Neural cell (in vitro differentiated cells): ENCODE results near the gene DNER. TPM values are rescaled to one million over a fixed set of nuclear protein-coding genes. Genes with fewer than 3 reads are reported as not detected.

ENCODE experiments used
- H2AFZ ChIP-seq: fragments of 200-600, 300-800 bp; sonication (generic), shearing (Covaris generic); 2 replicates; pipeline ENCODE4 v1.6.0; 2014; ENCODE audit warnings: low read depth, mild to moderate bottlenecking, antibody characterized with exemption, low read length, moderate library complexity
- H3F3A ChIP-seq: fragments of 200-600 bp; shearing (Covaris generic); 2 replicates; pipeline ENCODE4 v1.6.1; 2016; ENCODE audit warnings: mild to moderate bottlenecking, moderate library complexity, mixed read lengths, antibody characterized with exemption, low read length; ENCODE audit not compliant: insufficient read depth, poor library complexity, severe bottlenecking
- H3K27ac ChIP-seq: fragments of 200-600, 300-800 bp; sonication (generic), shearing (Covaris generic); 2 replicates; pipeline ENCODE4 v1.5.1; 2014; ENCODE audit warnings: mild to moderate bottlenecking, low read length, moderate library complexity
- H3K27me3 ChIP-seq: fragments of 300-800, 200-600 bp; sonication (generic), shearing (Covaris generic); 2 replicates; pipeline ENCODE4 v1.6.0; 2014; ENCODE audit warnings: mild to moderate bottlenecking, low read depth, low read length, moderate library complexity; ENCODE audit not compliant: insufficient read depth
- H3K36me3 ChIP-seq: fragments of 300-800, 200-600 bp; sonication (generic), shearing (Covaris generic); 2 replicates; pipeline ENCODE4 v1.5.1; 2014; ENCODE audit warnings: mild to moderate bottlenecking, antibody characterized with exemption, low read length, moderate library complexity; ENCODE audit not compliant: insufficient read depth
- H3K4me2 ChIP-seq: fragments of 300-800, 200-600 bp; sonication (generic), shearing (Covaris generic); 2 replicates; pipeline ENCODE4 v1.6.0; 2014; ENCODE audit warnings: mild to moderate bottlenecking, low read length
- H3K4me3 ChIP-seq: fragments of 300-800, 200-600 bp; sonication (generic), shearing (Covaris generic); 2 replicates; pipeline ENCODE4 v1.5.1; 2014; ENCODE audit warnings: mild to moderate bottlenecking, low read length, moderate library complexity
- H3K79me2 ChIP-seq: fragments of 200-600 bp; shearing (Covaris generic); replicated peaks from 2 replicates; pipeline ENCODE4 v1.6.0; 2014; ENCODE audit warnings: mild to moderate bottlenecking, low read length, moderate library complexity; ENCODE audit not compliant: insufficient read depth
- H3K9ac ChIP-seq: fragments of 300-800, 200-600 bp; sonication (generic), shearing (Covaris generic); 2 replicates; pipeline ENCODE4 v1.6.1; 2016; ENCODE audit warnings: mild to moderate bottlenecking, low read length, mixed read lengths
- H3K9me2 ChIP-seq: fragments of 200-600 bp; shearing (Covaris generic); 2 replicates; pipeline ENCODE4 v1.6.1; 2016; ENCODE audit warnings: mild to moderate bottlenecking, low read length, mixed read lengths; ENCODE audit not compliant: insufficient read depth
- H3K9me3 ChIP-seq: fragments of 200-600, 300-800 bp; sonication (generic), shearing (Covaris generic); 2 replicates; pipeline ENCODE4 v1.6.1; 2016; ENCODE audit warnings: mild to moderate bottlenecking, mixed run types, low read length, moderate library complexity, mixed read lengths
- H4K20me1 ChIP-seq: fragments of 200-600 bp; shearing (Covaris generic); 2 replicates; pipeline ENCODE4 v1.6.1; 2016; ENCODE audit warnings: mild to moderate bottlenecking, mixed run types; ENCODE audit not compliant: insufficient read depth
- CTCF ChIP-seq: fragments of 450-650 bp; IDR thresholded peaks from 2 replicates; pipeline ENCODE4 v1.5.1; 2014; ENCODE audit warnings: antibody characterized with exemption, mild to moderate bottlenecking, moderate library complexity; ENCODE audit not compliant: poor library complexity, severe bottlenecking
- EP300 ChIP-seq: fragments of 450-650 bp; conservative IDR thresholded peaks from 2 replicates; pipeline ENCODE4 v1.6.1; 2014; ENCODE audit warnings: antibody characterized with exemption, mild to moderate bottlenecking, moderate library complexity; ENCODE audit not compliant: poor library complexity, severe bottlenecking
- EZH2 ChIP-seq: fragments of 200-600, 300-800 bp; shearing (Covaris generic), sonication (generic); IDR thresholded peaks from 2 replicates; pipeline ENCODE4 v1.6.1; 2014; ENCODE audit warnings: antibody characterized with exemption, low read length, borderline replicate concordance, mild to moderate bottlenecking; ENCODE audit not compliant: insufficient read depth, poor library complexity, severe bottlenecking
- MXI1 ChIP-seq: fragments of 450-650 bp; conservative IDR thresholded peaks from 2 replicates; pipeline ENCODE4 v1.6.1; 2014; ENCODE audit warnings: antibody characterized with exemption, mild to moderate bottlenecking; ENCODE audit not compliant: poor library complexity, severe bottlenecking
- POLR2AphosphoS5 ChIP-seq: IDR thresholded peaks from 2 replicates; pipeline ENCODE4 v1.6.1; 2012
- RAD21 ChIP-seq: fragments of 450-650 bp; conservative IDR thresholded peaks from 2 replicates; pipeline ENCODE4 v1.6.1; 2014; ENCODE audit warnings: antibody characterized with exemption, mild to moderate bottlenecking, moderate library complexity
- REST ChIP-seq: IDR thresholded peaks from 2 replicates; pipeline ENCODE4 v1.6.1; 2012; ENCODE audit warnings: borderline replicate concordance
- SMC3 ChIP-seq: fragments of 450-650 bp; conservative IDR thresholded peaks from 2 replicates; pipeline ENCODE4 v1.6.1; 2014; ENCODE audit warnings: antibody characterized with exemption, mild to moderate bottlenecking, moderate library complexity; ENCODE audit not compliant: poor library complexity
- TAF1 ChIP-seq: IDR thresholded peaks from 2 replicates; pipeline ENCODE4 v1.6.1; 2012; ENCODE audit warnings: low read depth
- polyA plus RNA-seq: library from polyadenylated mRNA; depleted of rRNA; stranded (reverse); fragments of >200 nt; gene quantifications from 2 replicates; pipeline ENCODE4 v1.2.3, GENCODE V29; 2014

Gene DNER
- polyA plus RNA-seq, 1 donor from 2014 or later, result 310 TPM

GRCh38 chr2:229467783-229468182, 246.6 kb downstream of the DNER start:
- Histone ChIP-seq H3F3A (no peaks in the 10 kb centered on the region), H3K9me2 (no peaks in the 10 kb centered on the region), H3K4me3 (no peak overlapping the region), H3K9ac (no peak overlapping the region), H4K20me1 (no peaks in the 10 kb centered on the region), H3K79me2 (no peaks in the 10 kb centered on the region), H2AFZ (no peak overlapping the region), H3K36me3 (no peaks in the 10 kb centered on the region), H3K27ac (no peak overlapping the region), H3K9me3 (no peaks in the 10 kb centered on the region), H3K27me3 (no peaks in the 10 kb centered on the region), H3K4me2 (no peak overlapping the region)
- TF ChIP-seq TAF1, result no peak
- no peak for TF ChIP-seq EZH2
- TF ChIP-seq REST, result no peak
- TF ChIP-seq EP300, result no peak
- no peak for TF ChIP-seq RAD21
- no peak for TF ChIP-seq CTCF
- TF ChIP-seq SMC3, result no peak
- no peak for TF ChIP-seq POLR2AphosphoS5
- TF ChIP-seq MXI1, result no peak

- no peak overlapping the region for H3K27ac ChIP-seq
- TF ChIP-seq RAD21, result no peak
- TF ChIP-seq POLR2AphosphoS5, result no peak
- no peak for TF ChIP-seq TAF1
- TF ChIP-seq EZH2, result no peak
- no peaks in the 10 kb centered on the region for H3K36me3 ChIP-seq
- H3K79me2 ChIP-seq, result no peaks in the 10 kb centered on the region
- no peaks in the 10 kb centered on the region for H3K9me2 ChIP-seq
- H3K9ac ChIP-seq, result no peak overlapping the region
- no peak overlapping the region for H2AFZ ChIP-seq
- H4K20me1 ChIP-seq, result no peaks in the 10 kb centered on the region
- H3K9me3 ChIP-seq, result no peaks in the 10 kb centered on the region
- no peak overlapping the region for H3K4me3 ChIP-seq
- no peak overlapping the region for H3K4me2 ChIP-seq
- H3F3A ChIP-seq, result no peaks in the 10 kb centered on the region
- no peaks in the 10 kb centered on the region for H3K27me3 ChIP-seq
Observed at GRCh38 chr2:229463841-229464346, 250.5 kb downstream of the DNER start.
